ENCODE data around the gene CASZ1. TPM values are rescaled to one million over a fixed set of nuclear protein-coding genes. Genes with fewer than 3 reads are reported as not detected.

Gene CASZ1
- total and polyA plus RNA-seq, 2 experiments from 2014 or later: 6.2 to 6.7 TPM

DNA sequence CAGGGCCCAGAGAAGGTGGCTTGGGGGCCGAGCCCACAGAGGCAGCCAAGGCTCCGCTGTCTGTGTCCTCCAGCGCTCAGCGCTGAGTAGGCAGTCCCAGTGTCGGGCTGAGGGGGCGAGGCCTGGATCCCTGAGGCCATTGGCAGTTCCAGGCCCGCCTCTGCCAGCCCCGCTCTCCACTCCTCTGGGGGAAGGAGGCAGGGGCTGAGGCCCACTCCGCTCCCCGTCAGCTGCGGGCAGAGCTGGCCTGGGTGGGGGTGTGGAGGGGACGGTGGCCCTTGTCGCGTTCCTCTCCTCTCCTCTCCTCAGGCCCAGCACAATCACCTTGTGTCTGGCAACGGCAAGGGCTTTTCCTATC is 132.8 kb downstream of the CASZ1 start (continued):
- TF ChIP-seq, protein P1, sequence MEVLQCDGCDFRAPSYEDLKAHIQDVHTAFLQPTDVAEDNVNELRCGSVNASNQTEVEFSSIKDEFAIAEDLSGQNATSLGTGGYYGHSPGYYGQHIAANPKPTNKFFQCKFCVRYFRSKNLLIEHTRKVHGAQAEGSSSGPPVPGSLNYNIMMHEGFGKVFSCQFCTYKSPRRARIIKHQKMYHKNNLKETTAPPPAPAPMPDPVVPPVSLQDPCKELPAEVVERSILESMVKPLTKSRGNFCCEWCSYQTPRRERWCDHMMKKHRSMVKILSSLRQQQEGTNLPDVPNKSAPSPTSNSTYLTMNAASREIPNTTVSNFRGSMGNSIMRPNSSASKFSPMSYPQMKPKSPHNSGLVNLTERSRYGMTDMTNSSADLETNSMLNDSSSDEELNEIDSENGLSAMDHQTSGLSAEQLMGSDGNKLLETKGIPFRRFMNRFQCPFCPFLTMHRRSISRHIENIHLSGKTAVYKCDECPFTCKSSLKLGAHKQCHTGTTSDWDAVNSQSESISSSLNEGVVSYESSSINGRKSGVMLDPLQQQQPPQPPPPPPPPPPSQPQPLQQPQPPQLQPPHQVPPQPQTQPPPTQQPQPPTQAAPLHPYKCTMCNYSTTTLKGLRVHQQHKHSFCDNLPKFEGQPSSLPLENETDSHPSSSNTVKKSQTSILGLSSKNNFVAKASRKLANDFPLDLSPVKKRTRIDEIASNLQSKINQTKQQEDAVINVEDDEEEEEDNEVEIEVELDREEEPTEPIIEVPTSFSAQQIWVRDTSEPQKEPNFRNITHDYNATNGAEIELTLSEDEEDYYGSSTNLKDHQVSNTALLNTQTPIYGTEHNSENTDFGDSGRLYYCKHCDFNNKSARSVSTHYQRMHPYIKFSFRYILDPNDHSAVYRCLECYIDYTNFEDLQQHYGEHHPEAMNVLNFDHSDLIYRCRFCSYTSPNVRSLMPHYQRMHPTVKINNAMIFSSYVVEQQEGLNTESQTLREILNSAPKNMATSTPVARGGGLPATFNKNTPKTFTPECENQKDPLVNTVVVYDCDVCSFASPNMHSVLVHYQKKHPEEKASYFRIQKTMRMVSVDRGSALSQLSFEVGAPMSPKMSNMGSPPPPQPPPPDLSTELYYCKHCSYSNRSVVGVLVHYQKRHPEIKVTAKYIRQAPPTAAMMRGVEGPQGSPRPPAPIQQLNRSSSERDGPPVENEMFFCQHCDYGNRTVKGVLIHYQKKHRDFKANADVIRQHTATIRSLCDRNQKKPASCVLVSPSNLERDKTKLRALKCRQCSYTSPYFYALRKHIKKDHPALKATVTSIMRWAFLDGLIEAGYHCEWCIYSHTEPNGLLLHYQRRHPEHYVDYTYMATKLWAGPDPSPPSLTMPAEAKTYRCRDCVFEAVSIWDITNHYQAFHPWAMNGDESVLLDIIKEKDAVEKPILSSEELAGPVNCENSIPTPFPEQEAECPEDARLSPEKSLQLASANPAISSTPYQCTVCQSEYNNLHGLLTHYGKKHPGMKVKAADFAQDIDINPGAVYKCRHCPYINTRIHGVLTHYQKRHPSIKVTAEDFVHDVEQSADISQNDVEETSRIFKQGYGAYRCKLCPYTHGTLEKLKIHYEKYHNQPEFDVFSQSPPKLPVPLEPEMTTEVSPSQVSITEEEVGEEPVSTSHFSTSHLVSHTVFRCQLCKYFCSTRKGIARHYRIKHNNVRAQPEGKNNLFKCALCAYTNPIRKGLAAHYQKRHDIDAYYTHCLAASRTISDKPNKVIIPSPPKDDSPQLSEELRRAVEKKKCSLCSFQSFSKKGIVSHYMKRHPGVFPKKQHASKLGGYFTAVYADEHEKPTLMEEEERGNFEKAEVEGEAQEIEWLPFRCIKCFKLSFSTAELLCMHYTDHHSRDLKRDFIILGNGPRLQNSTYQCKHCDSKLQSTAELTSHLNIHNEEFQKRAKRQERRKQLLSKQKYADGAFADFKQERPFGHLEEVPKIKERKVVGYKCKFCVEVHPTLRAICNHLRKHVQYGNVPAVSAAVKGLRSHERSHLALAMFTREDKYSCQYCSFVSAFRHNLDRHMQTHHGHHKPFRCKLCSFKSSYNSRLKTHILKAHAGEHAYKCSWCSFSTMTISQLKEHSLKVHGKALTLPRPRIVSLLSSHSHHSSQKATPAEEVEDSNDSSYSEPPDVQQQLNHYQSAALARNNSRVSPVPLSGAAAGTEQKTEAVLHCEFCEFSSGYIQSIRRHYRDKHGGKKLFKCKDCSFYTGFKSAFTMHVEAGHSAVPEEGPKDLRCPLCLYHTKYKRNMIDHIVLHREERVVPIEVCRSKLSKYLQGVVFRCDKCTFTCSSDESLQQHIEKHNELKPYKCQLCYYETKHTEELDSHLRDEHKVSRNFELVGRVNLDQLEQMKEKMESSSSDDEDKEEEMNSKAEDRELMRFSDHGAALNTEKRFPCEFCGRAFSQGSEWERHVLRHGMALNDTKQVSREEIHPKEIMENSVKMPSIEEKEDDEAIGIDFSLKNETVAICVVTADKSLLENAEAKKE (CRISPR knock-in tag; IDR thresholded peaks at IDR 0.05): no peak
- TF ChIP-seq STAT1 (IDR thresholded peaks at IDR 0.05; ENCODE audit: unreplicated experiment) (no peak), JUNB (IDR thresholded peaks at IDR 0.05; ENCODE audit: unreplicated experiment) (no peak), CREB1 (CRISPR knock-in tag; IDR thresholded peaks at IDR 0.05; ENCODE audit: low read depth) (no peak), ZNF114 (CRISPR knock-in tag; IDR thresholded peaks at IDR 0.05) (no peak)

DNA sequence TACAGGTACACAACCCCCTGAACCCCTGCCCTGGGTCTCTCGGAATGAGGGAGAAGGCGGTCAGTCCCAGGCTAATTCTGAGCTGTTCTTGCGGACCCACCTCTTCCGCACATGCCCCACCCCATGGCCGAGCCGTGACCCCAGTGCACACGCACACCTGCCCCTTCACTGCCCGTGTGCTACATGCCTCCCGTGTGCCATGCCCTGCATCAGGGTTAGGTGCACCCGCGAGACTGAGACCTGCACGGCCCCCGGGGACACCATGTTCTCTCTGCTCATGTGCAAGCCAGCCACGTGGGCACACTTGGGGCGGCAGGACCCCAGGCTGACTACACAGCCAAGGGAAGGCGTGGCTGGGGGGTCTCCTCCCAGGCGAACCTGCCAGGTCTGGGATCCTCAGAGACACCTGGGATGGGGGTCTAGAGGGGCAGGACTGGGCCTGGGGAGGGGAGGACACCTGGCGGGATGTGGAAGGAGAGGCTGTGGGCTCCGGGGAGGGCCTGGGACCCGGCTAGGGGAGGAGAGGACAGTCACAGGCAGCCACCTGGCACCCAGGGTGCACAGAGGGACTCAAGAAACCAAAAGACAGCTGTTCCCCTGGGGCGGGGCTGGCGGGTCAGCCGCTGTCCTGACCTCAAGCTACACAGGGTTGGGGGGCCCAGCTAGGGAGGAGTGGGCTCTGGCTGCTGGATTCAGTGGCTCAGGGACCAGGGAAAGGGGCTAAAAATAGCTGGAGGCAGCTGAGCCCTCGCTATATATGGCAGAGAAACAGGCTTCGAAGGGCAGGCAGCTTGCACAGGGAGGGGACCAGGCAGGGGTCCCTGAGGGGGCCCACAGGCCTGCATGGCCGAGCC is 133.4 kb downstream of the CASZ1 start:
- H3K4me2 ChIP-seq: no peak overlapping the region
- H3K4me3 ChIP-seq: no peak overlapping the region
- no peaks in the 10 kb centered on the region for H3K36me3 ChIP-seq (ENCODE audit: insufficient read depth)
- no peak overlapping the region for H2AFZ ChIP-seq
- no peaks in the 10 kb centered on the region for H3K27me3 ChIP-seq (ENCODE audit: insufficient read depth)
- H3K4me1 Mint-ChIP-seq: peaks cover 17% of the 10 kb centered on the region
- H3K27me3 Mint-ChIP-seq (ENCODE audit: insufficient read depth, low read depth, poor library complexity): peaks cover 5% of the 10 kb centered on the region
- H3K27ac ChIP-seq (ENCODE audit: low read depth): 0 out of 2 replicates have a peak overlapping the region, but pooled peaks have one; percentile 69
- H3F3A ChIP-seq (replicated peaks; ENCODE audit: low read depth): peaks cover 7% of the 10 kb centered on the region
- no peak for ATAC-seq
- H3K4me1 ChIP-seq (ENCODE audit: insufficient read depth): no peaks in the 10 kb centered on the region
- H3K36me3 Mint-ChIP-seq (ENCODE audit: low read depth): no peaks in the 10 kb centered on the region
- H3K9me3 Mint-ChIP-seq: no peaks in the 10 kb centered on the region
- H4K20me1 ChIP-seq (replicated peaks; ENCODE audit: insufficient read depth): no peaks in the 10 kb centered on the region
- H3K27ac Mint-ChIP-seq: no peak overlapping the region
- no peak for DNase-seq (ENCODE audit: low spot score)
- H3K79me2 ChIP-seq (replicated peaks; ENCODE audit: insufficient read depth): no peaks in the 10 kb centered on the region
- H3K9me2 ChIP-seq (ENCODE audit: insufficient read depth): no peaks in the 10 kb centered on the region
- H3K4me3 Mint-ChIP-seq: no peak overlapping the region
- TF ChIP-seq REST (IDR thresholded peaks at IDR 0.05; ENCODE audit: unreplicated experiment): no peak
- TF ChIP-seq, protein P2, sequence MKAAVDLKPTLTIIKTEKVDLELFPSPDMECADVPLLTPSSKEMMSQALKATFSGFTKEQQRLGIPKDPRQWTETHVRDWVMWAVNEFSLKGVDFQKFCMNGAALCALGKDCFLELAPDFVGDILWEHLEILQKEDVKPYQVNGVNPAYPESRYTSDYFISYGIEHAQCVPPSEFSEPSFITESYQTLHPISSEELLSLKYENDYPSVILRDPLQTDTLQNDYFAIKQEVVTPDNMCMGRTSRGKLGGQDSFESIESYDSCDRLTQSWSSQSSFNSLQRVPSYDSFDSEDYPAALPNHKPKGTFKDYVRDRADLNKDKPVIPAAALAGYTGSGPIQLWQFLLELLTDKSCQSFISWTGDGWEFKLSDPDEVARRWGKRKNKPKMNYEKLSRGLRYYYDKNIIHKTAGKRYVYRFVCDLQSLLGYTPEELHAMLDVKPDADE (IDR thresholded peaks at IDR 0.05): no peak
